ENCODE results near the gene SLC7A8. TPM values are rescaled to one million over a fixed set of nuclear protein-coding genes. Genes with fewer than 3 reads are reported as not detected.

SLC7A8 gene
- total RNA-seq, 1 donor from 2014 or later: 56.5 TPM

GRCh38 chr14:23079716-23080115 lies 103.7 kb downstream of the SLC7A8 start:
- DNase-seq (ENCODE audit: low spot score): no peak
- H3K4me2 ChIP-seq: no peak overlapping the region
- H3K27ac ChIP-seq: no peak overlapping the region
- peaks cover 14% of the 10 kb centered on the region for H4K20me1 ChIP-seq (ENCODE audit: low read depth)
- Mint-ChIP-seq H3K27ac (no peak overlapping the region), H3K4me1 (no peaks in the 10 kb centered on the region), H3K27me3 (ENCODE audit: insufficient read depth, low read depth) (no peaks in the 10 kb centered on the region), H3K36me3 (peaks cover 32% of the 10 kb centered on the region), H3K9me3 (no peaks in the 10 kb centered on the region), H3K4me3 (no peak overlapping the region)
- no peak overlapping the region for H2AFZ ChIP-seq (replicated peaks)
- no peak overlapping the region for H3K4me3 ChIP-seq
- H3K4me1 ChIP-seq: no peaks in the 10 kb centered on the region
- H3K9ac ChIP-seq: no peak overlapping the region
- no peaks in the 10 kb centered on the region for H3K27me3 ChIP-seq
- peaks cover 58% of the 10 kb centered on the region for H3F3A ChIP-seq (ENCODE audit: low read depth)
- H3K9me3 ChIP-seq (ENCODE audit: low read depth): no peaks in the 10 kb centered on the region
- peaks cover 33% of the 10 kb centered on the region for H3K79me2 ChIP-seq (ENCODE audit: low read depth)
- TF ChIP-seq EZH2phosphoT487 (IDR thresholded peaks at IDR 0.05): no peak
- TF ChIP-seq CTCF (IDR thresholded peaks at IDR 0.05): no peak
- TF ChIP-seq EZH2 (IDR thresholded peaks at IDR 0.05): no peak
- H3K36me3 ChIP-seq: peaks cover 44% of the 10 kb centered on the region

GRCh38 chr14:23078692-23079116 lies 104.8 kb downstream of the SLC7A8 start:
- Histone ChIP-seq H3K4me3 (no peak overlapping the region), H3K9me3 (ENCODE audit: low read depth) (no peaks in the 10 kb centered on the region), H3F3A (ENCODE audit: low read depth) (peaks cover 54% of the 10 kb centered on the region), H3K4me1 (no peaks in the 10 kb centered on the region), H3K9ac (no peak overlapping the region), H3K27ac (no peak overlapping the region), H4K20me1 (ENCODE audit: low read depth) (peaks cover 11% of the 10 kb centered on the region), H3K27me3 (no peaks in the 10 kb centered on the region), H3K4me2 (no peak overlapping the region), H3K36me3 (peaks cover 45% of the 10 kb centered on the region), H3K79me2 (ENCODE audit: low read depth) (peaks cover 23% of the 10 kb centered on the region), H2AFZ (replicated peaks) (no peak overlapping the region)
- no peak overlapping the region for H3K4me3 Mint-ChIP-seq
- no peak for DNase-seq (ENCODE audit: low spot score)
- TF ChIP-seq CTCF (IDR thresholded peaks at IDR 0.05) (no peak), EZH2 (IDR thresholded peaks at IDR 0.05) (no peak), EZH2phosphoT487 (IDR thresholded peaks at IDR 0.05) (no peak)
- H3K27me3 Mint-ChIP-seq (ENCODE audit: insufficient read depth, low read depth): no peaks in the 10 kb centered on the region
- no peak overlapping the region for H3K27ac Mint-ChIP-seq
- H3K4me1 Mint-ChIP-seq: no peaks in the 10 kb centered on the region
- peaks cover 32% of the 10 kb centered on the region for H3K36me3 Mint-ChIP-seq
- no peaks in the 10 kb centered on the region for H3K9me3 Mint-ChIP-seq

GRCh38 chr14:23077962-23078361 lies 105.5 kb downstream of the SLC7A8 start:
- DNase-seq (ENCODE audit: low spot score): no peak
- Histone ChIP-seq H4K20me1 (ENCODE audit: low read depth) (peaks cover 11% of the 10 kb centered on the region), H3K9ac (no peak overlapping the region), H3K79me2 (ENCODE audit: low read depth) (peaks cover 18% of the 10 kb centered on the region), H3K27ac (no peak overlapping the region), H2AFZ (replicated peaks) (no peak overlapping the region), H3K27me3 (no peaks in the 10 kb centered on the region), H3K4me3 (no peak overlapping the region), H3K36me3 (peaks cover 40% of the 10 kb centered on the region), H3K4me2 (no peak overlapping the region), H3F3A (ENCODE audit: low read depth) (peaks cover 57% of the 10 kb centered on the region), H3K9me3 (ENCODE audit: low read depth) (no peaks in the 10 kb centered on the region), H3K4me1 (no peaks in the 10 kb centered on the region)
- H3K27ac Mint-ChIP-seq: no peak overlapping the region
- no peaks in the 10 kb centered on the region for H3K27me3 Mint-ChIP-seq (ENCODE audit: insufficient read depth, low read depth)
- peaks cover 2% of the 10 kb centered on the region for H3K4me1 Mint-ChIP-seq
- TF ChIP-seq CTCF (IDR thresholded peaks at IDR 0.05) (no peak), EZH2phosphoT487 (IDR thresholded peaks at IDR 0.05) (no peak), EZH2 (IDR thresholded peaks at IDR 0.05) (no peak)
- H3K4me3 Mint-ChIP-seq: no peak overlapping the region
- H3K36me3 Mint-ChIP-seq: peaks cover 32% of the 10 kb centered on the region
- H3K9me3 Mint-ChIP-seq: no peaks in the 10 kb centered on the region

Data from neural progenitor cell (in vitro differentiated cells).